ENCODE data around the gene CNR2.
"Not testable (repeated sequence)": the region's sequence is repeated elsewhere in the genome, so short reads cannot be mapped to it uniquely, and the experiment has no call there.

Gene CNR2

DNA sequence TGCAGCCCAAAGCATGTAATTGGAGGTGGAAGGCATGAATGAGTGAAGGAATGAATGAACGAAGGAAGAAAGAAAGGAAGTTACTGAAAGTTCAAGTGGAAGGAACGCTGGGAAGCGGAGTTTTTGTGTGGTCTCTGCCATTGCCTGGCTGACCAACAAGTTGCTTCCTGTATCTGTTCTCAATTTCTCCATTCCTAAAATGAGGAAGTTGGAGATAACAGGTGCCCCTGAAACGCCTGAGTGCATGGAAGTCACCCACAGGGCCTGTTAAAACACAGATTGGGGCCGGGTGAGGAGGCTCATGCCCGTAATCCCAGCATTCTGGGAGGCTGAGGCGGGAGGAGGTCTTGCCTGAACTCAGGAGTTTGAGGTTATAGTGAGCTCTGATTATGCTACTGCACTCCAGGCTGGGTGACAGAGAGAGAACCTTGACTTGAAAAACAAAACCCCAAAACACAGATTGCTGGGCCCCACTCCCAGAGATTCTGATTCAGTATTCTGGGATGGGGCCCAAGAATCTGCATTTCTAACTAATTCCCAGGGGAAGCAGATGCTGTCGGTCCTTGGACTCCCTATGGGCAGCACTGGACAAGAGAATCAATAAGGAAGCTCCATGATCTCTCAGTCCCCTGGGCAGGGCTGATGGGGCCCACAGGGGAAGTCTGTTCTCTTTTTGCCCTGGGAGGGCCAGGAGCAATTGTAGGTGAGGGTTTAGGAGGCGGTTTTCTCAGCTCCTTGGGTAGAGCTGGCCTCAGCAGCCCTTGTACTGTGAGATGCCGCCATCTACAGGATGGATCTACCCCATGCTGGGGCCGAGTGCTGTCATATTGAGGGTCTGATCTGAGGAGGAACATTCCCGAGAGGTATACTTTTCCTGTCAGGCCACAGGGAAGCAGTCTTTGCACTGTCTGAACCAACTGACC lies 3.3 kb upstream of the CNR2 start:
- no peak for DNase-seq (ENCODE audit: low read depth)

DNA sequence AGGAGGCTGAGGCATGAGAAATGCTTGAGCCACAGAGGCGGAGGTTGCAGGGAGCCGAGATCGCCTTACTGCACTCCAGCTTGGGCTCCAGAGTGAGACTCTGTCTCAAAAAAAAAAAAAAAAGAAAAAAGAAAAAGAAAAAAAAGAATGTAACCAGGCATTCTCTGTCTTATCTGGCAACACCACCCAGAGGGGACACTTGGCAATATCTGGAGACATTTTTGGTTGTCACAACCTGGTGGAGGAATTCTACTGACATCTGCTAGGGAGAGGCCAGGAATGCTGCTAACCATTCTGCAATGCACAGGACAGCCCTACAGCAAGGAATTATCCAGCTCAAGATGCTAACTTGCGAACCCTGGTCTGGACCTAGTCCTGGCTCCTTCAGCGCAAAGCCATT lies 2.3 kb upstream of the CNR2 start:
- no peak for DNase-seq (ENCODE audit: low read depth)

DNA sequence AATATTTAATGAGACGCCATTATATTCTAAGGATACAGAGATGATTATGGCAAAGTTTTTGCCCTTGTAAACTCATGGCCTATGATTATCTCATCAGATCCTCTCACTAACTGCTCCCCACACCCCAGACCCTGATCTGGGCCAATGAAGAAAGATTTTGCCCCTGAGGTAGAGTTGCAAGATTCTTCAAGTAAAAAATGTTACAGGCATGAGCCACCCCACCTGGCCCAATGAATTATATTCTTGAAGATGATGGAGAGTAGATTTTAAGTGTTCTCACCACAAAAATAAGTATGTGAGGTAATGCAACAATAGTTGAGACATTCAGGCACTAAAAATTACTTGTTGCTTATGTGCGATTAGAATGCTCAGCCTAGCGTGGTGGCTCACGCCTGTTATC lies 1.8 kb upstream of the CNR2 start:
- DNase-seq (ENCODE audit: low read depth), result no peak

DNA sequence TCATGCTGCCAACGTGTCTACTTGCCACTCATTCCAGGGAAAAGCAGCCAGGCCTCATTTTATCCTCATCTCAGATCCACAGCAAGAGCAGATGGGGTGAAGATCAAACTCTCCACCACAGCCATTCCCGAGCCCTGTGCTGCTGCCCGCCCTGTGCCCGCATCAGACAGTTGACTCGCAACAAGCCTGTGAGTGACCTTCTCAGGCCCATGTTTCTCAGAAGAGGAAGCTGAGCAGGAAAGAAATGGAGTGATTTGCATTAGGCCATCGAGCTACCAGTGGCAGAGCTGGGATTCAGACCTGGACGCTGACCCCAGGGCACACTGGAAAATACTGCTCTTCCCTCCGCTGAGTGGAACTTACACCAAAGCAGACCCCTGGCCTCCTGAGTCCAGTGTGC lies 1.2 kb downstream of the CNR2 start:
- DNase-seq (ENCODE audit: low read depth), result no peak

DNA sequence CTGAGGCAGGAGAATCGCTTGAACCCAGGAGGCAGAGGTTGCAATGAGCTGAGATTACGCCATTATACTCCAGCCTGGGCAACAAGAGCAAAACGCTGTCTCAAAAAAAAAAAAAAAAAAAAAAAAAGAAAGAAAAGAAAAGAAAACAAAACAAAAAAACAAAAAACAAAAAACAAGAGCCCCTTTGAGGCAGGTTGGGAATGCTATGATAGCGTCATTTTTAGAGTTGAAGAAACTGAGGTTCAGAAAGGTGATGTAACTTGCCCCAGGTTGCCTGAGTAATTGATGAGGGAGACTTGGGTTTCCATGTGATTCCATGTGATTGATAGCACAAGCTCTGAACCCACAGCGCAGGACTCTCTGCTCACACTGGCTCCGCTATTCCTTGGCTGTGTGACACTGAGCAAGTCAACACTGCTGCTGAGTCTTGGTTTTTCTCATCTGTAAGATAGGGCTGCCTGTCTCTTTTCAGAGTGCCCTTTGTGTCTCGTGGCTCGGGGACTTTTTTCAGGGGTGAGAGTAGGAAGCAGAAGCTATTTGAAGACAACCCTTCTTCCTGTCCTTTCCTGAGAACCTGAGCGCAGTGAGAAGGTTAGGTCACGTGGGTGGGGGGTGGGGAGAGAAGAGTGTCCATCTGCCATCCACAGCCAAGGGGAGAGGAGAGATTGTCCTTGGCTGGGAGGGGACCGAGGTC lies 2.5 kb downstream of the CNR2 start:
- no peak for DNase-seq (ENCODE audit: low read depth)

DNA sequence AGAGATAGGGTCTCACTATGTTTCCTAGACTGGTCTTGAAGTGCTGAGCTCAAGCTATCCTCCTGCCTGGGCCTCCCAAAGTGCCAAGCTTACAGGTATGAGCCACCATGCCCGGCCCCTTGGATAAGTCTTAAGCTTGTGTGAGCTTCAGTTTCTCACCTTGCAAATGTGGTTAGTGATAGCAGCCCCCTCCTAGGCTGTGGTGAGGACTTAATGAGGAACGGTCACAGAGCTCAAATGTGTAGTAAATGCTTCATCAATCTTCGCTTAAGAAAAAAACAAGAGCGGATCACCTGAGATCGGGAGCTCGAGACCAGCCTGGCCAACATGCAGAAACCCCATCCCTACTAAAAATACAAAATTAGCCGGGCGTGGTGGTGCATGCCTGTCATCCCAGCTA lies 3.0 kb downstream of the CNR2 start:
- no peak for DNase-seq (ENCODE audit: low read depth)

DNA sequence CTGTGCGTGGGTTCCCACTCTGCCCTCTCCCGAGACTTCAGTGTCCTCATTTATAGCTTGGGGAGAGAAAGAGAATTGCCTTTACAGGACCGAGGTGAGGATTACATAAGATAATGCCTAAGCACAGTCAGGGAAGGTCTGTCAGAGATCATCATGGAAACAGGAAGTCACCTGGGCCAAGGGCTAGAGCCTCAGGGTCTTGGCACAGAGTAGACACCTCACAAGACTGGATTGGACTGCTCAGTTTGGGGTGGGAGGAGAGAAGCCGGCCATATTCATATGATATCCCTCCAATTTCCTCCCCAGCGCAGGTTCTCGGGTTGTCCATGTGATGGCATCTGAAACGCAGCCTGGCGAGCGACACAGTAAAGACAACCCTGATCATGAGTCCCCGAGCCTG lies 3.8 kb downstream of the CNR2 start:
- DNase-seq (ENCODE audit: low read depth), result no peak

DNA sequence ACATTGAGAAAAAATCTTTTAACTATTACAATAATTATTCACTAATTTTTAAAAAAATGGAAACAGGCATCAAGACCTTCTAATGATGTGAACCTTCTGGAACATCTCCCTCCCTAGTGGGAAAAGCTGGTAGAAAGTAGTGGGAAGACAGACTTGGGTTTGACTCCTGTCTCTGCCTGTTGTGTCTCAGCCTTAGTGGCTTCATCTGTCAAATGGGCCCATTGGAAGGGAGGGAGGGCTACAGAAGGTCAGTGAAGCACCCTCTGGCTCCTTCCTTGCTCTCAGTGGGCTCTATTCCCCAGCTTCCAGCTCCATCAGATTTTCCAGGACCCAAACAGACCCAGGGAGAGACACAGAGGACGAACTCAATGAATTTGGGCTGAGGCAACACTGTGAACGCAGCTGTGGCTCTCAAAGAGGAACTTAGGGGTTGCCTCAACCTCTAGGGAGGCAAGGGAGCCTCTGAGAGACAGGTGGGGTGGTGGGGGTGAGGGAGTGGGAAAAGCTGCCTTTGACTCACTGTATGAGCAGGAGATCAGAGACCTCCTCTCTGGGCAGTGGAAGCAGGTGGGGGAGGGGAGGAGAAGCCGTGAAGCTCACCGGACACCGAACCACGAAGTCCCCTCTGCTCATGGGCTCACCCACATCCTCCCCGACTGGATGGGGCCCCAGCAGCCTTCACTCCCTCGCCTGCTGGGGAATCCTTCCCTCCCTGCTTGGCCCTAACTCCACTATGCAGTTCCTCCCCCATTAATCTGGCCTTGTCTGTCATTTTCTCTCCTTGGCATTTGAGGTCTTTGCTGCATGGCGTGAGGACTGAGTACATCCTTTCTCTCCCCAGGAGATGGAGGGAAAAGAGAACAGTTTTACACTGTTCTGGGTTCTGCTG lies 4.5 kb downstream of the CNR2 start:
- DNase-seq (ENCODE audit: low read depth), result no peak

DNA sequence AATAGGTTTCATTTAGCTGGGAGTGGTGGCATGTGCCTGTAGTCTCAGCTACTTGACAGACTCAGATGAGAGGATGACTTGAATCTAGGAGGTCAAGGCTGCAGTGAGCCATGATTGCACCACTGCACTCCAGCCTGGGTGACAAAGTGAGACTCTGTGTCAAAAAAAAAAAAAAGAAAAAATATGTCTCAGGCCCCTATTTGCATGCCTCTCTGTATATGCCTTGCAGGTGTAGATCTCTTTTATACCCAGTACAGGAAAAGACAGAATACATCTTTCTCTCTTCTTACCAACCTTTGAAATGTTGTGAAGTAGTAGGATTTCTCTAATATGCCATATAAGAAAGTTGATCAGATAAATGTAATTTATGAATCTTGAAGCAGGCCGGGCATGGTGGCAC lies 6.4 kb downstream of the CNR2 start:
- no peak for DNase-seq (ENCODE audit: low read depth)

DNA sequence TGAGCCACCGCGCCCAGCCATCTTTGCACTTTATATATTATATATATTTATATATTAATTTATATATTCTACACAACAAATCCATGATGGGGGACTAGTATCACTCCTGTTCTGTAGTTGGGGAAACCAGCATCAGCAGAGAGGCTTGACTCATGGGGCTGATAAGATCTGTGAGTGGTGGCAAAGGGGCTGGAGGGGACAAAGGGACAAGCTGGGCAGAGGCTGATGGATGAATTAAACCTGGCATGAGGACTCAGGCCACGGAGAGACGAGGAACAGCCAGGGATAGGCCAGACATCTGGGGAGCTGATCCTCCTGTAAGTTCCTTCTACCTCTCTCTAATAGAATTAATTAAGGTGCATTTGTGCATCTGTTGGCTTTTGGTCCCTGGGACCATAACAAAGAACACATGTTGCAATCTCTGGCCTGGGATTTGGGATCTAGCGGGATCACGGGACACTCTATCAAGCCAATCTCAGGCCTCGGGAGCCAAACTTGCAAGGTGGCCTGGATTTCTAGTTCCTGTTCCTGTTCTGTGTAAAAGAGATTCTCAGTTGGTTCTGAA lies 7.6 kb downstream of the CNR2 start:
- DNase-seq (ENCODE audit: low read depth), result no peak

DNA sequence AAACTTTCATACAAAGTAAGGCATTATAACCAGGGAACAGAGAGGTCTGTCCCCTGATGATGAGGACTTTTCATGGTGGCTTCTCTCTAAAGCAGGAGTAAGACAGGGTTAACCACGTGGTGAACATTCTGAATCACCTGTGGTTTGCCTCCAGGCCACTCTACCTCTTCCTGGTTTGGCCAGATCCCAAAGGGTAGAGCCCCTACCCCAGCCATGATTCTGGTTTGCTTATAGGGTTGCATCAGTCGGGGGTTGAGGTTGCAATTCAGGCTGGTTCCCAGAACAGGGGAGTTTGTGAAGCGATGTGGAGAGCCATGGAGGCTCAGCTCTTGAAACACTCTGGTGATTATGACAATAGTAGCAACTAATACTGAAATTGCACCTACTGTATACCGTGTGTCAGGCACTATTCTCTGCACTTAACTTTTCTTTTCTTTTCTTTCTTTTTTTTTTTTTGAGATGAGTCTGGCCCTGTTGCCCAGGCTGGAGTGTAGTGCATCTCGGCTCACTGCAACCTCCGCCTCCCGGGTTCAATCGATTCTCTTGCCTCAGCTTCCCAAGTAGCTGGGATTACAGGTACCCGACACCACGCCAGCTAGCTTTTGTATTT lies 8.3 kb downstream of the CNR2 start:
- DNase-seq (ENCODE audit: low read depth), result no peak

DNA sequence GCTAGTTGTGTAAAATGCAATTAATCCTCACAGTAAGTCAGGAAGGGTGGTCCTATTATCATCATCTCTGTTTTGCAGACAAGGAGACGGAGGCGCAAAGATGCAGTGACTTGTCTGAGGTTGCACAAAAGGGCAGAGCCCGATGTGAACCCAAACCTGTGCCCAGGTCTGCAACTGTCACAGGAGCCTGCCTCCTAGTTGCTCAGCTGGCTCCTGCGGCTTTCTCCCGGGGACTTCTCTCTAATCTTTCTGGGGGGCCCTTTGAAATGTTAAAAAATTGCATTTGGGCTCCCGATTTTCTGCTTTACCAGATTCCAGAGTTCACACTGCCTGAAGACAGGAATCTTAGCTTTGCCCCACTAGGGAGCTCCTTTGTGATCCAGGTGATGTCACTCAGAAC lies 9.4 kb downstream of the CNR2 start:
- no peak for DNase-seq (ENCODE audit: low read depth)

DNA sequence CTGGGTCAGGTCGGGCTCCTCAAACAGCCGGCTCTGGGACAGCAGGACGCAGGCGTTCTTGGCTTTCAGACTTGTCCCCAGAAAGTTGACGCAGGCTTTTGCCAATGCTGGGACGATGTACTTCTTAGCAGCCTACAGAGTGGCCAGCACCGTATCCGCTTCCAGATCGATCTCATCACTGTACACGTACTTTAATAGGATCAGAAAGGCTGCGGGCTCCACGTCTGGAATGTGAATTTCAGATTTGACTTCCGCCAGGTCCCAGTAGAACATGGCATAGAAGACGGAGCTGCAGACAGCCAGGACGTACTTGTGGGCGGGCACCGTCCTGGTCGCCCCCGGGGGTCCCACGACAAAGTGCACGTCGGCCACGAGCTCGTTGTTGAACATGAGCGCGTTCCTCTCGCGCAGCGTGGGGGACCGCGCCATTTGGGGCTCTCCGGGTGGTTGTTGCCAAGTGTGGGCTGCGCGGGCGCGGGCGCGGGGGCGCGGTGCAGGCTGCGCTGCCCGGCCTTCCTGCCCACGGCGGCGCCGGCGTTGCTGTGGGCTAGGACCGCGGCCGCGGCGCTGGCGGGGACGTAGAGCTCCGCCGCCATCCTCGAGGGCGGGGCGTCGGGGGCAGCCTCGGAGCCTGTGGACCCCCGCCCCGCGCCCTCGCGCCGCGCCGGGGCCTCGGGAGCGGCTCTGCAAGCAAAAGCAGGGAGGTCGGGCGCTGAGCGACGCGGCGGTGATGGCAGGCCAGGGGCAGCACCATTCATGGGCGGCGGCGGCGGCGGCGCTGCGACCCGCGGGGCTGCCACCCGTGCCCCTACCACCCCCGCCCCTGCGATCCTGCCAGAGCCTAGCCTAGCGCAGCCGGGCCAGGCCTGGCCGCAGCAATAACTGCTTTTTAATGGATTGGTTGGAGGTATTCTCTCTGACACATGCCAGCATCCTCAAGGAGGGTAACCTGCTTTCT lies 10.6 kb downstream of the CNR2 start:
- DNase-seq (ENCODE audit: low read depth), result no peak

DNA sequence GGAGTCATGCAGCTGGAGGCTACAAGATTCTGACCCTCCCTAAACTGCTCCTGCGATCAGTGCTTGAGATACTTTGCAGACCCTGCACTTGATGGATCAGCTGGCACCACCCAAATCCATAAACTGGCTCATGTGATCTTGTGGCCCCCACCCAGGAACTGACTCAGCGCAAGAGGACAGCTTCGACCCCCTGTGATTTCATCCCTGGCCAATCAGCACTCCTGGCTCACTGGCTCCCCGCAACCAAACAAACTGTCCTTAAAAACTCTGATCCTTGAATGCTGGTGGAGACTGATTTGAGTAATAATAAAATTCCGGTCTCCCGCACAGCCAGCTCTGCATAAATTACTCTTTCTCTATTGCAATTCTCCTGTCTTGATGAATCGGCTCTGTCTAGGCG lies 13.1 kb downstream of the CNR2 start:
- DNase-seq (ENCODE audit: low read depth), result not testable (repeated sequence)

DNA sequence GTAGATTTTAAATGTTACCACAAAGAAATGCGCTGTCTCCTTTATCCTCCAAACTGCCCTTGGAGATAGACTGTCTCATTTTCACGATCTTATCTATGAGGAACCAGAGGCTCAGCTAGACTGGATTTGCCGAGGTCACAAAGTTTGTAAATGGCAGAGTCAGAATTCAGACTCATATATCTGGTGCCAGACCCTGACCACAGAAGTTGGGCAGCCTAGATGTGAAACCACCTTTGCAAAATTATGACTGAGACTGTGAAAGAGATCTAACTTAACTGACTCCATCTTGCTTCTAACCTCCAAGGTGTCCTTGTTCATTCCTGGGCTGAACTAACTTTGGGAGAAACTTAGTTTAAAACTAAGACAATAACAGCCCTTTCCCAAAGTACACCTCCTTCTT lies 14.1 kb downstream of the CNR2 start:
- no peak for DNase-seq (ENCODE audit: low read depth)

DNA sequence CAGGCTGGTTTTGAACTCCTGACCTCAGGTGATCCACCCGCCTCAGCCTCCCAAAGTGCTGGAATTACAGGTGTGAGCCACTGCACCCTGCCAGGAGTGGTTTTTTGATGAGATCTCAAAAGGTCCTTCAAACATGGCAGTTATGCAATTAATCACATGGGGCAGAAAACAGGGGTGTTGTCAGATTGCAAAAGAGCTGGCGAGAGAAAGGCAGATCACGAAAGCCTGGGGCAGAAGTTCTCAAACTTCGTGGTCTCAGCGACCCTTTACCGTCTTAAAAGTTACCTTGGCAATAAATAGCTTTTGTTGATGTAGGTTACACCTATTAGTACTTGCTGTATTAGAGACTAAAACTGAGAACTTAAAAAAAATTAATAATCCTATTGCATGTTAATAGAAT lies 16.1 kb downstream of the CNR2 start:
- DNase-seq (ENCODE audit: low read depth), result no peak

DNA sequence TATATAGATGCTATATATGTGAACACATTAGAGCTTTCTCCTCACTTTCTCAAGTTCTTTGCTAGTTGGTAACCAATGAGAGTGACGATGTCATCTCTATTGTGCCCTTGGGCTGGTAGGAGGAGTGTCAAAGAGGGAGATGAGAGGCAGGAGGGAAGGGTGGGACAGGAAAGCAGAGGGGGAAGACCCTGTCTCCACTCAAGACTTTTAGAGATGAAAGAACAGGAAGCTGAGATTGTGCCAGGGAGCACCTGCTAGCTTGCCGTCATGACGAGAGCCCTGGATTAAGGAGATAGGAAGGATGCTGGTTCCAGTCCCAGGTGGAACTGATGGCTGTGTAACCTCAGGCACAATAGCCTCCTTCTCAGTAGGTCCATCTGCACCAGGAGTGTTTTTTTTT lies 16.7 kb downstream of the CNR2 start:
- no peak for DNase-seq (ENCODE audit: low read depth)

DNA sequence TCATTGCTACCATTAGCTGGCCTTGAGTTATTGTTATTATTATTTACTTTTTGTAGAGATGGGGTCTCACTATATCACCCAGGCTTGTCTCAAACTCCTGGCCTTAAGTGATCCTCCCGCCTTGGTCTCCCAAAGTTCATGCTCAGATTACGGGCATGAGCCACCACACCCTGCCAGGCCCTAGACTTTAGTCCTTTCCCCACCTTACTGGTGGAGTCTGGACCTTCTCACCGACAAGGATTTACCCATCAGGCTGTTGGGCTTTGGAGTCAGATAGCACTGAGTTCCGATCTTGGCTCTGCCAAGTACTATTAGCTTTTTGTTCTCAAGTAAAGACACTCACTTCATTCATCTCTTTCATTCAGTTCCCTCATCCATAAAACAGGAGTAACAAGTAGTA lies 17.2 kb downstream of the CNR2 start:
- no peak for DNase-seq (ENCODE audit: low read depth)

DNA sequence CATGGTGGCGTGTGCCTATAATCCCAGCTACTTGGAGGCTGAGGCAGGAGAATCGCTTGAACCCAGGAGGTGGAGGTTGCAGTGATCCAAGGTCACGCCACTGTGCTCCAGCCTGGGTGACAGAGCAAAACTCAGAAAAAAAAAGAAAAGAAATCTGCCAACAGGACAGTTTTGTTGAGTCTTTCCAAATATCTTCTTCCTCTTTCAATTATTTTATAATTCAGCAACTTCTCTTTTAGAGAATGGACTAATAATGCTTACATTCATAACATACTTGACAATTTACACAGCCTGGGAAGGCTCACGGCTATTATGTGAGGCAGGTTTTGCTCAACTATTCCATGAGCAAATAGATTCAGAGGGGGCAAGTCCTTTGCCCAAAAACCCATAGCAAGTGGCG lies 18.1 kb downstream of the CNR2 start:
- DNase-seq (ENCODE audit: low read depth), result no peak

DNA sequence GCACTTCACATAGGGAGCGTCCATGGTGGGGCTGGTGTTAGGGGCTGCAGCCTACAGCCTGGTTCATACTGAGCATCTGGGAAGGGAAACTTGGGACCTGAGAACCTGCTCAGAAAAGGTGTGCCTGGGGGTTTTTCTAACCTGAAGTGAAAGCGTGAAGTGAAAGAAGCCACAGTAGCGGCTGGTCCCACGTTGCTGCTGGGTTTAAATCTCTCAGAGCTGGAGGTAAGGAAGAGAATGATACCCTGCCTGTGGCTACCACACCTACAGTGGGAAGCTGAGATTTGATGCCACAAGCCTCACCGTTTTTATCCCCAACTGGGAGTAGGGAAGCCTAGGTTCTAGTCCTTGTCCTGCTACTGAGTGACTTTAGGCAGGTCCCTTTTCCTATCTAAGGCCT lies 24.1 kb downstream of the CNR2 start:
- no peak for DNase-seq (ENCODE audit: low read depth)

DNA sequence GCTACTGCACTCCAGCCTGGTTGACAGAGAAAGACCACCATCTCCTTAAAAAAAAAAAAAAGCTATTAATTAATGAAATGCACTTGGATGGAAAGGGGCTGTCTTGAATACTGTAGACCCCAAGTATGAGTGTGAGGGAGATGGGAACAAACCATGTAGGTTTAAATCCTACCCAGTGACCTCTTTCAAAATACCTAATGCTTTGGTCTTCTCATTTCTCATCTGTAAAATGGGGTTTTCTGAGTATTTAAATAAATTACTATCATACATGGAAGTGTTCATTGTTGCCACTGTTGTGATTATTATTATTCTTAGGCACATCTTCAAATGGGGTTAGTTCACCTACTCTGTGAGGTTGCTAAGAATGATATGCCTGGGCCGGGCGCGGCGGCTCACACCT lies 27.9 kb downstream of the CNR2 start:
- DNase-seq (ENCODE audit: low read depth), result no peak

Data from activated T-helper 9 cell treated with anti-CD3 and anti-CD28 coated beads, Interleukin-2, amount 50 U/mL, for 16 hours (primary cell).